GM18499 (cell line): ENCODE data around the gene DPP3.
"Not testable (repeated sequence)": the region's sequence is repeated elsewhere in the genome, so short reads cannot be mapped to it uniquely, and the experiment has no call there.

Experiments used
- ATAC-seq: cut with Tn5 transposase; IDR thresholded peaks from one replicate; pipeline ENCODE4 v1.9.1; 2021; ENCODE audit warnings: moderate number of reproducible peaks; ENCODE audit not compliant: insufficient read depth, unreplicated experiment

The DPP3 gene

DNA sequence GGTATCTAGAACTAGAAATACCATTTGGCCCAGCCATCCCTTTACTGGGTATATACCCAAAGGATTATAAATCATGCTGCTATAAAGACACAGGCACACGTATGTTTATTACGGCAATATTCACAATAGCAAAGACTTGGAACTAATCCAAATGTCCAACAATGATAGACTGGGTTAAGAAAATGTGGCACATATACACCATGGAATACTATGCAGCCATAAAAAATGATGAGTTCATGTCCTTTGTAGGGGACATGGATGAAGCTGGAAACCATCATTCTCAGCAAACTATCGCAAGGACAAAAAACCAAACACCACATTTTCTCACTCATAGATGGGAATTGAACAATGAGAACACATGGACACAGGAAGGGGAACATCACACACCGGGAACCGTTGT lies 16.1 kb upstream of the DPP3 start:
- not testable (repeated sequence) for ATAC-seq

DNA sequence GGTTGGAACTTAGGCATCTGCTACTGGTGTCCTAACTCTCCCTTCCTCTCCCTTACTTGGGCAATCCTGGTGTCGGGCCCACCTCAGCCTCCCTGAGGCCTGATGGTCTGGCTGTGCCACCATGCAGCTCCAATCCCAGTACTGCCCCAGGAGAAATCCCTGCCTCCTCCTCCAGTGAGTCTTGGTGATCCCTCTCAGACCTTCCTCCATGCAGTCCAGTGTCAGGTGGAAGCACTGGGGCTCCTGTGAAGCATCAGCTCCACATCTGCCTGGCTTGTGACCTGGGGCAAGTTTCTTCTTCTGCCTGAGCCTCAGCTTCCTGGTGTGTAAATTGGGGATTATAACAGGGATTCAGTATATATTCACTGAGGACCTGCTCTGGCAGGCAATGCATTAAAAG lies 15.3 kb upstream of the DPP3 start:
- ATAC-seq = no peak

DNA sequence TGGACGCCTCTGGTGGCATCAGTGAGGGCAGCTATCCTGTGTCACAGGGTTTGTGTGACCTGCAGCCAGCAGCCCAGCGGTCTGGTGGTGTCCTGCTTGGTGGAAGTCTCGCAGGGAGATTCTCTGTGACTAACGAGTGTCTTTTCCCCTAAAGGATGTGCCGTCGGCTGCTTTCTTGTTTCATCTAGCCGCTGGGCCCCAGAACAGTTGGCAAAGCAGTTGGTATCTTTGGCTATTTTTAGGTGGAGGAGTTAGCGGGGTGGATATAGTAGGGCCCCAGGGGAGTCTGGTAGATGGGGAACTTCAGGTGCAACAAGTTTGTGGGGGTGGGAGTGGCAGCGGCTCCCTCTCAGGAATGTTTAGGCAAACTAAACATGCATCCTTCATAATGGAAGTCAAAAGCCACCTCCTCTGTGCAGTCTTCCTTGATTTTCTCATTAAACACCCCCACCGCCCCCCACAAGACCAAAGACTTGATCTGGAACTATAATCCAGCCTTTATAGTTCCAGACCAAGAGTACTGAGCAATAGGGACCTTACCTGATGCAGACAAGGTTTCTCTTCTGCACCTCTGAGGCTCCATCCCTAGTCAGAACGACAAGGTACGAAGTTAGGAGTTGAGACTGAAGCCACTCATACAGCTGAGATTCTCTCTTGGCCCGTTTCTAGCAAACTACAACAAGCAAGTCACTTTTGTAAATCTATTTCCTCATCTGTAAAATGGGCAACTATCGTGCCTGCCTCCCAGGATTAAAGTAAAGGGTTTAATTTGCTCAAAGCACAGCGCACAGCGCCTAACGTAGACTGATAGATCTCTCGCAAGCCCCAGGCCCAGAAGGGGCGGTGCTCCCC lies 14.6 kb upstream of the DPP3 start:
- no peak for ATAC-seq

GRCh38 chr11:66466225-66467033 lies 13.8 kb upstream of the DPP3 start, which contains the start of gene PELI3:
Gene PELI3, plus strand, starts transcription at chr11:66466905. Its CDS starts 1,224 bp downstream, at chr11:66468129.
- no peak for ATAC-seq

- no peak for ATAC-seq
Measured at GRCh38 chr11:66467034-66467659, 13.1 kb upstream of the DPP3 start.

DNA sequence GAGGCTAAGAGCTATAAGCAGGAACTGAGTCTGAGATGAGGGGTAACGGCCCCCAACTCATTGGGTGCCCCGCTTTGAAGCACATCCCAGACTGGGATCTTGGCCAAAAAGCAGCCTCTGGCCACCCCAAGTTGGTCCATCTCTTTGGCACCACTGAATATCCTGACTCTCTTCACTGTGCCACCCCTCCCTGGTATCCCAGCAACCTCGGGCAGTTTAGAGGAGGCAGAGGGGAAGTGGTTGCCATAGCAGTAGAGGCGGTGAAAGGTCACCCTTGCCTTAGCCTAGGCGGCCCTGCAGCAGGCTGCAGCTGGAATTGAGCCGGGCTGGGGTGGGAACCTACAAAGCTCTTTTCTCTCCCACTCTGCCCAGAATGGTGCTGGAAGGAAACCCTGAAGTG lies 12.5 kb upstream of the DPP3 start:
- no peak for ATAC-seq

- no peak for ATAC-seq
Measured at GRCh38 chr11:66468691-66469090, 11.5 kb upstream of the DPP3 start.

GRCh38 chr11:66469441-66469840 lies 10.8 kb upstream of the DPP3 start:
- ATAC-seq = no peak

DNA sequence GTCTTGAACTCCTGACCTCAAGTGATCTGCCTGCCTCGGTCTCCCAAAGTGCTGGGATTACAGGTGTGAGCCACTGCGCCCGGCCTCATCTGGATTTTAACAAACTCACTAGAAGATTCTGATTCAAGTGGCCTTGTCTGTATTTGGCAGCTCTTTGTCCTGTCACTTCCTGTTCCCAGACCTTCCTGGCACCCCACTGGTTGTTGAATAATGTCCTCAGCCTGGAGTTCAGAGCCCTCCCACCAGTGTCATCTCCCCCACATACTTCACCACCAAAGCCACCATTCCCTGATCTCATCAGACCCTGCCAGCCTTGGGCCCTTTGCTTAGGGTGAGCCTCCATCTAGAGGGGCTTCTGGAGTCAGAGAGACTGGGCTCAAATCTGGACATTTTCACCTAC lies 10.2 kb upstream of the DPP3 start:
- no peak for ATAC-seq

DNA sequence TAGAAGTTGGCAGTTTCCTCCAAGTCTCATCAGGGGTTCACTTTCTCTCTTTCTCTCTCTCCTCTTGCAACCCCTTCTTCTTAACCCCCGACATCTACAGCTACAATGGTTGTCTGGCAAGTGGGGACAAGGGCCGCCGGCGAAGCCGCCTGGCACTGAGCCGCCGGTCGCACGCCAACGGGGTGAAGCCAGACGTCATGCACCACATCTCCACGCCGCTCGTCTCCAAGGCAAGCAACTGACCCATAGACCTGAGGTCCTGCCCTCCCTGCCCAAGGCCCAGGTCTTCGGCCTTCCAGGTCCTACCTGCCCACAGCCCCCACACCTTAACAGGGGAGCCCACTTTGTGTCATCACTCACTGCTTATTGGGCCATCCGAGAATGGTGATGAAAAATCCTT lies 9.1 kb upstream of the DPP3 start:
- no peak for ATAC-seq

DNA sequence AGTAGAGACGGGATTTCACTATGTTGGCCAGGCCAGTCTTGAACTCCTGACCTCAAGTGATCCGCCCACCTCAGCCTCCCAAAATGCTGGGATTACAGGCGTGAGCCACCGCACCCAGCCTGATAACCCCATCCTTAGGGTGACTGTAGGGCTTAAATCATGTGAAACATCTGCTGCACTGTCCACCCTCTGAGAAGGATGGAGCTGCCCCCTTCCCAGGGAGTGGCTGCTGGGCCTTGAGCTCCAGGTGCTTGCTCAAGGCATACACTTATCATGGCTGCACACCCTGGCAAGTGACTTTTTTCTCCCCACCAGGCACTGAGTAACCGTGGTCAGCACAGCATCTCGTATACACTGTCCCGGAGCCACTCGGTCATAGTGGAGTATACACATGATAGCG lies 8.2 kb upstream of the DPP3 start:
- no peak for ATAC-seq

DNA sequence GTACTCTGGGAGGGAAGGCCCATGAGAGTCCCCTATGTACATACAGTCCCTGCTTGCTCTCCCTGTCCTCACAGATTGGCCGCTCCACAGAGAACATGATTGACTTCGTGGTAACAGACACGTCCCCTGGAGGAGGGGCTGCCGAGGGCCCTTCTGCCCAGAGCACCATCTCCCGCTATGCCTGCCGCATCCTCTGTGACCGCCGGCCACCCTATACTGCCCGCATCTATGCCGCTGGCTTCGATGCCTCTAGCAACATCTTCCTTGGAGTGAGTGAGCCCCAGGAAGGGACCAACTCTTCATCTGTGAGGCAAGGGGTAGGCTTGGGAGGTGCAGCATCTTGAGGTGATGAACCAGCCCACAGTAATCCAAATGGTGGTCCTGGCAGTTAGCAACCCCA lies 7.1 kb upstream of the DPP3 start:
- ATAC-seq = no peak

GRCh38 chr11:66473608-66474515 lies 6.4 kb upstream of the DPP3 start:
- no peak for ATAC-seq

DNA sequence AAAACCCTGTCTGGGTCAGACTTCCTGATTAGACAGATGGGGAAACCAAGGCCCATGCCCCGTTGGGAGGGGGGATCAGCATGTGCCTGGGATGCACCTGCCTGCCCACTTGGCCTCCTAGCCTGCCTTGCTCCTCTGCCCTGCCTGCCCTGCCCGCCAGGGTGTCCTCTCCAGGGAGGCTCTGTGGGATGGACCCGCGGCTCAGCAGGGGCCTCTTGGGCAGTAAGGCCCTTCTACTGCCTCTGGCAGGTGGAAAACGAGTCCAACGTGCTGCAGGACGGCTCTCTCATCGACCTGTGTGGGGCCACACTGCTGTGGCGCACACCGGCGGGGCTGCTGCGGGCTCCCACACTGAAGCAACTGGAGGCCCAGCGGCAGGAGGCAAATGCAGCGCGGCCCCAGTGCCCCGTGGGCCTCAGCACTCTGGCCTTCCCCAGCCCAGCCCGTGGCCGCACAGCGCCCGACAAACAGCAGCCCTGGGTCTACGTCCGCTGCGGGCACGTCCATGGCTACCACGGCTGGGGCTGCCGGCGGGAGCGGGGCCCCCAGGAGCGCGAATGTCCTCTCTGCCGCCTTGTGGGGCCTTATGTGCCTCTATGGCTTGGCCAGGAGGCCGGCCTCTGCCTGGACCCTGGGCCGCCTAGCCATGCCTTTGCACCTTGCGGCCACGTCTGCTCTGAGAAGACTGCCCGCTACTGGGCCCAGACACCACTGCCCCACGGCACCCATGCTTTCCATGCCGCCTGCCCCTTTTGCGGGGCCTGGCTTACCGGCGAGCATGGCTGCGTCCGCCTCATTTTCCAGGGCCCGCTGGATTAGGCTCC lies 4.7 kb upstream of the DPP3 start:
- no peak for ATAC-seq

DNA sequence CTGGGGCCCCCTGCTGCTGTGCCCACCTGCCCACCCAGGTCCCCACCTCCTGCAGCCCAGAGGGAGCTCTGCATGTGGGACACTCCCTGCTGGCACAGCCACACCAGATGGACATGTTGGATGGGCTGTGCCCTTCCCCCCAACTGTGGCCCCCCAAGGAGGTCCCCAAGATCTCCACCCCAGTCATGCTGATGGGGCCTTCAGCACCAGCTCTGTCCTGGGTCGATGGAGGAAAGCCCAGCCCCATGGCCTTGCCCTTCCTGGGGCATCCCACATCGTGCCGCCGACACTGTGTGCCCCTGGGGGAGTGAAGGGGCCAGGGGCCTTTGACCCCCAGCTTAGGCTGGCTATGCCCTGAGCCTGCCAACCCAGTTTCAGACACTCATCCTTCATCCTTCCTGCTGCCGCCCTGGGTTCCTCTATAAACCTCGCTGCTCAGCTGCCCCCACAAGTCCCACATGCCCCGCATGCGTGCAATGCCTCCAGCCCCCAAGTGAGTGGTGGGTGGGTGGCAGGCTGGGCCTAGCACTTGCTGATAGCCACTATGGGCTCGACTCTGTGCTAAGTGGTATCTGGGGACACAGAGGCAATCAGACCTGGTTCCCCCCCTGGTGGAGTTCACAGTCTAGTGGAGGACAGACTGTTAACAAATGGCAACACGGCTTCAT lies 3.9 kb upstream of the DPP3 start:
- ATAC-seq = no peak

DNA sequence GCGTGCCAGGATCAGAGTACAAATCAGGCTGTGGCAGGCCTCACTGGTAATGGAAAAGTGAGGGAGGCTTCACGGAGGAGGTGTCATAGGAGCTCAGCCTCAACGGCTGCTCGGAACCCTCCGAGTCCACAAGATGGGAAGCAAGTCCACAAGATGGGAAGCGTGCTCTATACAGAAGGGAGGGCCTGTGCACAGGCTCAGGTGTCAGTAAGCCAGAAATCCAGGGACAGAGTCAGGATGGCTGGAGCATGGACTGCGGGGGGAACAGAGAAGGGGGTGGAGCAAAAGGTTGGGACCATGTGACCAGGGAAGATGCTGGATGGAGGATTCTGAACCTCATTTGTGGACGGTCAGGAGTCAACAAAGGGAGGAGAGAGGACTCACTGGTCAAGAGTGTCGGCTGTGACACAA lies 3.4 kb upstream of the DPP3 start:
- ATAC-seq = no peak

- no peak for ATAC-seq
Measured at GRCh38 chr11:66477263-66478201, 2.7 kb upstream of the DPP3 start.
